MV-4-11 (cell line): ENCODE results near the gene BACH2.
"Not testable (repeated sequence)": the region's sequence is repeated elsewhere in the genome, so short reads cannot be mapped to it uniquely, and the experiment has no call there.

ENCODE experiments used
- DNase-seq: peaks from one replicate; lab custom pipeline; 2025; lab: John Stamatoyannopoulos, UW

The BACH2 gene

DNA sequence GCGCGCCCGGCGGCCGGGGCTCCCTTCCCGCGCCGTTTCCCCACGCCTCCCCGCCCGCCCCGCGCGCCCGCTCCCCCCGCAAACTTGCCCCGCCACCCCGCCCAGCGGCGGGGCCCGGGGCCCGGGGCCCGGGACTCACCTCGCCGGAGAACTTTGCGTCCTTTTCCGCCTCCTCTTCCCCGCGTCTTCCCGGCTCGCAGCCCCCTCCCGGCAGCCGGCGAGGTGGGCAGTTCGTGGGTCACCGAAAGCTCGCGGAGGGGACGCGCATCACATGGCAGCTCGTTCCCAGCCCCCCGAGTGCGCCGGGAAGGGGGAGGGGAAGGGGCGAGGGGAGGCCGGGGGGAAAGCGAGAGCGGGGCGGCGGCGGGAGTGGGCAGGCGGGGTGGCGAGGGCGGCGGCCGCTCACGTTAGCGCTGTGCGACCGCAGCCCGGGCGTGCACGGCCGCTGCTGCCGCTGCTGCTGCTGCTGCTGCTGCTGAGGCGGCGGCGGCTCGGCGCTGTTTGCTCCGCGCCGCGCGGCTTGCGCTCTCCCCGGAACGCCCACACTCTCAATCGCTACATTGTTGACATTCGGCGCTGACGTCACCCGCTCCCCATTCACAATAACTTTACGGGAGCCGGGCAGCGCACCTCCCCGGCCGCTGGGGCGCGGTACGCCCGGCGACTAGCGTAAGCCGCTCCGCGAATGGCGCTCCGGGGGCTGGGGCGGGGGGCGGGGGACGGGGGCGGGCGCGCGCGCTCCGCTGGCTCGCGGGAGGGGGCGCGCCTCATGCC is at the start of gene BACH2:
TSS of gene BACH2 (minus strand) at position 503 of the 774 bp plus-strand sequence. CDS start 287,999 bp downstream, outside the sequence.
- peak; percentile 38 for DNase-seq

DNA sequence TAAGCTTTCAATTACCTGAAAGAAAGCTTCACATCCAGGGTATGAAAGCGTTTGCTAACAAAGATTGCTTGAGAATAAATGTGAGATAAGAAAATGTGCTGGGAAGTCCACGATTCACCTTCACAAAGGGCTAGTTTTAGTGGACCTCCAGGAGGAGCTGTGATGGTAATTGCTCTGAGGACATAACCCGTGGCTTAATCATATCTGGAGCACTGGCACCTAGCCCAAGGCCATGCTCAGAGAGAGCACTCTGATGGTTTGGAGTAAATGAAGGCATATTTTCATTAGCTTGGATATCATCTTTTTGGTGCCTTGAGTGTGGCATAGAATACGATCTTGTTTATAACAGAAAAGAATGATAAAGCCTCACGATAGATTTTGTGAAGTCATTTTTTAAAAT is 46.9 kb upstream of the BACH2 start:
- no peak for DNase-seq

DNA sequence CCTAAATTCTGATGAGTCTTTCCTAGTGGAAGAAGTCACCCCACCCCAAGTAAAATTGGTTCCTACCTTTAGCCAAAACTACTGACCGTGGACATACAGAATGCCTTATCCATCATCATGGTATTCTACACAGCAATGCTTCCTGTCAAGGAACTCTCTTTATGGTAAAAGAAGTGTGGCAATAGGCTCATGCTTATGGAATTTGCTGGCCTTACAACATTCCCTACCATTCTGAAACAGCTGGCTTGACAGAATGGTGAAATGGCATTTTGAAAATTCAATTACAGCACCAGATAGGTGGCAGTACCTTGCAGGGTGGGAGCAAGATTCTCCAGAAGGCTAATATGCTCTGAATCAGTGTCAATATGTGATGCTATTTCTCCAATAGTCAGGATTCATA is 41.8 kb upstream of the BACH2 start:
- DNase-seq, result no peak

DNA sequence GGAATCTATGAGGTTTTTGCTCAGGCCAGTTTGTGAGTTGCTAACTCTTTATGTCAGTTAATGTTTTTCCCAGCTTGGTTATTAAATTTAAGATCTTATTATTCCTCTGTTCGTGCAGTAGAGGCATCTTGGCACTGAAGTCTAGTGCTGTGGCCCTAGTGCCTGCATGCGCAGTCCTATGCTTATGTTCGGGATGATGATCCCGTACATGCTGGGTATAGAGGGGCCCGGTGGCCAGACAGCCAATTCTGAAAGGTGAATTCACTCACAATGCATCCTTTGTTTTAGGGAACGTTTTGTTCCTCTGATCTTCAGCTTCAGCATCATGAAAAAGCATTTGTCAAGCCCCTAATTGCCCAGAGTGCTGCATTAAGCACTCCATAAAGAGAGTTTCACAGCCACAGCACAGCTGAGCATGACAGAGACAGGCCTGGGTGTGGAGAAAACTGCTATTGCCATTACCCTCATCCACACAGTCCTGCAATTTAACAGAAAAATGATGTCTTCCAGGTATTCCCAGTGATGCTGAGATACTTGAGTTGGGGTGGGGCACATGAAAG is 39.8 kb upstream of the BACH2 start:
- no peak for DNase-seq

DNA sequence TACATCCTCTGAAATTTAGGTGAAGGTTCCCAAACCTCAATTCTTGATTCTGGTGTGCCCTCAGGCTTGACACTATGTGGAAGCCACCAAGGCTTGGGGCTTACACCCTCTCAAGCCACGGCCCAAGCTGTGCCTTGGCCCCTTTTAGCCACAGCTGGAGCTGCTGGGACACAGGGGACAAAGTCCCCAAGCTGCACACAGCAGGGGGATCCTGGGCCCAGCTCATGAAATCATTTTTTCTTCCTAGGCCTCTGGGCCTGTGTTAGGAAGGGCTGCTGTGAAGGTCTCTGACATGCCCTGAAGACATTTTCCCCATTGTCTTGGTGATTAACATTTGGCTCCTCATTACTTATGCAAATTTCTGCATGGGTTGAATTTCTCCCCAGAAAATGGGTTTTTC is 37.3 kb upstream of the BACH2 start:
- DNase-seq, result no peak

DNA sequence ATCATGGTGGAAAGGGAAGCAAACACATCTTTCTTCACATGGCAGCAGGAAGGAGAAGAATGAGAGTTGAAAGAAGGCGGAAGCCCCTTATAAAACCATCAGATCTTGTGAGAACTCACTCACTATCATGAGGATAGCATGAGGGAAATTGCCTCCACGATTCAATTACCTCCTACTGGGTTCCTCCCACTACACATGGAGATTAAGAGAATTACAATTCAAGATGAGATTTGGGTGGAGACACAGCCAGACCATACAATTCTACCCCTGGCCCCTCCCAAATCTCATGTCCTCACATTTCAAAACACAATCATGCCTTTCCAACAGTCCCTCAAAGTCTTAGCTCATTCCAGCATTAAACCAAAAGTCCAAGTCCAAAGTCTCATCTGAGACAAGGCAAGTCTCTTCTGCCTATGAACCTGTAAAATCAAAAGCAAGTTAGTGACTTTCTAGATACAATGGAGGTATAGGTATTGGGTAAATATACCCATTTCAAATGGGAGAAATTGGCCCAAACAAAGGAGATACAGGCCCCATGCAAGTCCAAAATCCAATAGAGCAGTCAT is 36.4 kb upstream of the BACH2 start:
- DNase-seq, result not testable (repeated sequence)

DNA sequence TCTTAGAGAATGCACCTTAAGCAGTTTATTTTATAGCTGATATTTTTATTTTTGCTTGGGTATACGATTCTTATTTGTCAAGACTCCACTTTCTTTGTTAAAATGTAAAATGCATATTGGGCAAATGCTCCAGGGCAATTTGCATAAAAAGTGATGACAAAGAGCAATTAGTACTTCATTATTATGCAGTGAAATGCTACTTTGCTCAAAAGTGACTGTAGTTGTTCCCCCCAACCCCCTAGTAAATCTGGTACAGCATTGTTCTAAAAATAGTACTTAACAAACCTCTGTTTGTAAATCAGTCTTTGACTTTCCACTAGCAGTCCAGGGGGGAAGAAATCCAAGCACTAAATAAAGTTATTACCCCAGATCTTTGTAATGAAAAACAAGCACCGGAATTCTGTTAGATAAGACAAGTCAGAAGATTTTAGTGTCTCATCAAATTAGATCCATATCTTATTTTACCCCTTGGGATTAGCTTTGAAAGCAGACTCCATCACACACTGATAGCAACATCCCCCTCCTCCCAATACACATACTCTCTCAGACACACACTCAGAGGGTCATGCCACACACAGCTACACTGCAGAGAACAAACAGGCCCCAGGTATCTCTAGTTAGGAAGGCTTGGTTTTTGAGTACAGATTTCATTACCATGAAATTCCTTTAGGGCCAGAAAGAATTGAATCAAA is 32.9 kb upstream of the BACH2 start:
- no peak for DNase-seq

DNA sequence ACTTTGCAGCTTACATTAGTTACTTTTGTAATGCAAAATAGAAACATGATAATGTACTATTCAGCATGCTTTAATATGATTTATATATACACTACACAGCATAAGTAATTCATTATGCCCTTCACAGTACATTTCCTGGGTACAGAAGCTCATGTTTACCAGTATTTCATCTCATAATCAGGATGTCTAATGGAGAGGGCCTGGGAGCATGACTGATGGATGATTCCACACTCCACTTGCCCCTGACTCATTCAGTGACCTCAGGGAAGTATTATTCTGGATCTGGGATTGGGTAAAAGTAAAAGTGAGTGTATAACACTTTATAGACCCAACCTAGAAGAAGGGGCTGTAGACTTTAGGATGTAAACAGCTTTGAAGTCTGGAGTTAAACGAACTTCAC is 31.4 kb upstream of the BACH2 start:
- DNase-seq, result no peak

DNA sequence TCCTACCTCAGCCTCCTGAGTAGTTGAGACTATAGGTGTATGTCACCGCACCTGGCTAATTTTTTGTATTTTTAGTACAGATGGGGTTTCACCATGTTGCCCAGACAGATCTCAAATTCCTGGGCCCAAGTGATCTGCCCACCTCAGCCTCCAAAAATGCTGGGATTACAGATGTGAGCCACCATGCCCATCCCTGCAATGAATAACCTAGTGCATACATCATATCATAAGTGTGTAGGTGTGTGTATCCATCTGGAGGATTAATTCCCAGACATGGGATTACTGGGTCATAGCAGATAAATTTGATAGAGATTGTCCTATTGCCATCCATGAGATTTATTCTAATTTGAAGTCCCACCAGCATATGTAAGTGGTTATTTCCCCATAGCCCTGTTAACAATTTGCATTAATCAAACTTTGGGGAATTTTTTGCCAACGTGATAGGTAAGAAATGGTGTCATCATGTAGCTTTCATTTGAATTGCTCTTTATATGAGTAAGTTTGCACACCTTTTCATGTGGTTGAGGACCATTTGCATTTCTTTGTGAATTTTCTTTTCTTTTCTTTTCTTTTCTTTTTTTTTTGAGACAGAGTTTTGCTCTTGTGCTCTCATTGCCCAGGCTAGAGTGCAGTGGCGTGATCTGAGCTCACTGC is 29.9 kb upstream of the BACH2 start:
- DNase-seq, result no peak

DNA sequence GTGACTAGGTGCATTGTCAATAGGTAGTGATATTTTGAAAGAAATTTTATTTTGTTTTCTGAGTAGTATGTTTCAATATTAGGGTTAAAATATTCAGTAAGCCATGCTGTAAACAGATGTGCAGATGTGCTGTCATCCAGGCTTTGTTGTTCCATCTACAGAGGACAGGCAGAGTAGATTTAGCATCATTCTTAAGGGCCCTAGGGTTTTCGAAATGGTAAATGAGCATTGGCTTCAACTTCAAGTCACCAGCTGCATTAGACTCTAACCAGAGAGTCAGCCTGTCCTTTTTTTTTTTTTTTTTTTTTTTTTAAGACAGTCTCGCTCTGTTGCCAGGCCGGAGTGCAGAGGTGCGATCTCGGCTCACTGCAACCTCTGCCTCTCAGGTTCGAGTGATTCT is 27.1 kb upstream of the BACH2 start:
- no peak for DNase-seq

DNA sequence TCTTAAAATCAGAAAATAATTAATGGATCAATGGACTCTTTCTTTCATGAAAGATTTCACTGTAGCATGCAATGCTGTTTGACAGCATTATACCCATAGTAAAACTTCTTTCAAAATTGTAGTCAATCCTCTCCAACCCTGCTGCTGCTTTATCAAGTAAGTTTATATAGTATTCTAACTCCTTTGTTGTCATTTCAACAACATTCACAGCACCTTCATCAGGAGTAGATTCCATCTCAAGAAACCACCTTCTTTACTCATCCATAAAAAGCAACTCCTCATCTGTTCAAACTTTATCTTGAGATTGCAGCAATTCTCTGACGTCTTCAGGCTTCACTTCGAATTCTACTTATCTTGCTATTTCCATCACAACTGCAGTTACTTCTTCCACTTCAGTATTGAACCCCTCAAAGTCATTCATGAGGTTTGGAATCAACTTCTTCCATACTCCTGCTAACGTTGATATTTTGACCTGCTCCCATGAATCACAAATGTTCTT is 26.4 kb upstream of the BACH2 start:
- DNase-seq, result no peak

DNA sequence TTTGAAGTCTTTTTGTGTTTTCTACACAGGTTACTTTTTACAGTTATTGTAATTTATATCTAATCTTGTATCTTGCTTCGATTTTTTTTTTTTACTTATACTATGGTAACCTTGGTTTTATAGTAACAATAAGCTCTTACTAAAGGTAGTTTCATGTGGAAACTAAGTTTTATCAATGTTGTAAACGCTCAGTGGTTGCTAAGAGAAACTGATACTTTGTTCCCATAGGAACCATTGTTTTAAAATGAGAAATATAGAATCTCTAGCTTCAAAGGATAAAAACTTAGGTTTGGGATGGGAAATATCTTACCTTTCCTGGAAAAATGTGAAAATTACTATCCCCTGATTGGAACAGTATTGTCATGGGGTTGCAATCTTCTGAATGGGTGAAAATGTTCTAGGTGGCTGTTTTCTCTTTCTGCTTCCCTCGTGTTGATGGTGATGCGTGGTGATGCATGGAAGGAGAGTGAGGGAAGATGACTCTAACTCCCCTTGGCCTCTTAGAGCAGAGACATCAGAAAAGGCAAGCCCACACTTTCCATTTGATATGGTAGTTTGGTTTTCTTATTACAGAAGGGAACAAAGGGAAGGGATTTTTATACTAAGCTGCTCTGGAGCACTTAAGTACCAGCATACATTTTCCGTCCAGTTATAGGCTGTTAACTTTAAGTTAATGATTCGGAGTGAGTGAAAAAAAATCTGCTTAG is 23.5 kb upstream of the BACH2 start:
- DNase-seq, result no peak

DNA sequence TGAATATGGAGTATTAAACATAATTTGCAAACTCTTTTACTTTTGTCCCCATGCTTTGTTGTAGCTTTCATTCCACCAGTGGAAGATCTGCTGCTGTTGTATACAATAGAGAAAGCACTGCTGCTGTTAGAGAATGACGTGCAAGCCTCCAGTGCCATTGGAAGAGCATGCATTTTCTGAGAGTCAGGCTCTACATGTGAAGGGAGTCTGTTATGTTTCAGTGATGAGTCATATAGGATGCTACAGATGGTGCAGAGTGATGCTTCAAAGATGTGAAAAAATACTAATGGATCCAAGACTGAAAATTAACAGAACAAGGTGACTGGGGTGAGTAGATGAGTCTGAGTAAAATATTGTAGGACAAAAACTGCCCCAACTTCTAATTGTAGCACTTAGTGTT is 22.4 kb upstream of the BACH2 start:
- DNase-seq, result no peak

DNA sequence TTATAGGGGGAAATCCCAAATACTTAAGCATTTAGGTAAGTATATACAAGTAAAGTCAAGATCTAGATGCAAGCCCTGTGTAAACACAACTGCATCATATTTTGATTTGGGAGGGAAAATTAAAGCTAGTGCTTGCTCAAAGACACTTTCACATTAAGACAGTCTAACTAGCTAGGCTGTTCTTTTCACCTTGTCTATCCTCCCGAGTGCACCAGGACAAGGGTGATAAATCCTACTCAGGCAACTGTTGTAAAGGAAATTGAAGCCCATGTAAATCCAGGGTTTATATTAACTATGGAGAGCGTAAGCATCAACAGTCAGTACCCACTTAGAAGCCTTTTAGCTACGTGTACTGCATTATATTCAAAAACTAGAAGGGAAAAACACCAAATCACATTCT is 19.3 kb upstream of the BACH2 start:
- no peak for DNase-seq

DNA sequence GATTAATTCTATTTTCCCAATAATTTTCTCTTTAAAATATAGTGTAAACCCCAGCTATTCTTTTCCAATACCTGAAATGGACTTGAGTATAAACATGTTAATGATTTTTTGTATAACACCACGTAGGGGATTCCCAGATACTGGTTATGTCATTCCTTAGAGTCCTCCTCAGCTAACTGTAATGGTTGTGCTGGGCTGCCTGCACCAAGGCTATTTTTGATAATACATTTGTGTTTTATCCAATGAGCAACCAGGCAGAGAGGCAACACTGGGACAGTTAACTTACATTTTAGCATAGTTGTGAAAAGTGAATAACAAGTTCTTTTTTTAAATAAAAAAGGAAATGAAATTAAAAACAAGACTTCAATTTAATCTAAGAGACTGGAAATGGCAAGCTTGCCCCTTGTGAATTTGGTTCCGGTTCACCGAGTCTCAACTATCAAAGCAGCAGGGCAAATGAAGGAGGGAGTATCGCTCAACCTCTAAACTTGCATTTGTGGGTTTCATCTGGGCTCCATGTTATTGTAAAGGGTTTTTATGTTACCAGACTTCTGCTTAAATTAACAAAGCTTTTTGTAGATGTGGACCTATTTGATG is 18.8 kb upstream of the BACH2 start:
- no peak for DNase-seq

DNA sequence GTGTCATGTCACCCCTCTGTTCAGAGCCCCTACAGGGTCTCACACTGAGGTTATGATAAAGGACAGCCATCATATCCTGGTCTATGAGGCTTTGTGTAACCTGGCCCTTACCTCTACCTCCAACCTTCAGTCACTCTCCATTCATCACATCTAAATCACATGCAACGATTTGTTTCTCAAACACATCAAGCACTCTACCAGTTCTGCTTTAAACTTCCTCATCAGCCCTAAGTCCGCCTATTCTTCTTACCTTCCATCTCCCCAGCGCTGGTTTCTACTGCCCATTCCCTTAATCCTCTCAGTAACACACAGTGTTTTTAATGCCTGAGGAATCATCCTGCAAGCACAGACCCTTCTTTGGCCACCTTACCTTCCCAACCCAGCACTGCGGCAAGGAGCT is 17.9 kb upstream of the BACH2 start:
- DNase-seq, result no peak

DNA sequence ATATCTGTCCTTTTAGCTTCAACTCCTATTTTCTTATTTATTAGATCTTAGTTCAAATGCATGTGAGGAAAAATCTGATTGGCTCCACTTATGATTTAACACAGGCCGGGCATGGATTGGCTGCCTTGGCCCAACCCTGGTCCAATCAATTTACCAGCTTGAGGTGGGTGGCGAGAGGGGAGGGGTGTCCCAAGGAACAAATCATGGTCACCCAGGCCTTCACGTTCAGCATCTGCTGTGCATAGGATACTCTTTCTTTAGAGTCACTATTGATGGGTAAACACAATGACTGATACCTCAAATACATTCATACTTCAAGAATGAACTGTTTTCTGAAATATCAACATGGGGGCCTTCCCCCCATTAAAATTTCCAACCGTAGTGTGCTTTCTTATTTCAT is 14.9 kb upstream of the BACH2 start:
- DNase-seq, result no peak

DNA sequence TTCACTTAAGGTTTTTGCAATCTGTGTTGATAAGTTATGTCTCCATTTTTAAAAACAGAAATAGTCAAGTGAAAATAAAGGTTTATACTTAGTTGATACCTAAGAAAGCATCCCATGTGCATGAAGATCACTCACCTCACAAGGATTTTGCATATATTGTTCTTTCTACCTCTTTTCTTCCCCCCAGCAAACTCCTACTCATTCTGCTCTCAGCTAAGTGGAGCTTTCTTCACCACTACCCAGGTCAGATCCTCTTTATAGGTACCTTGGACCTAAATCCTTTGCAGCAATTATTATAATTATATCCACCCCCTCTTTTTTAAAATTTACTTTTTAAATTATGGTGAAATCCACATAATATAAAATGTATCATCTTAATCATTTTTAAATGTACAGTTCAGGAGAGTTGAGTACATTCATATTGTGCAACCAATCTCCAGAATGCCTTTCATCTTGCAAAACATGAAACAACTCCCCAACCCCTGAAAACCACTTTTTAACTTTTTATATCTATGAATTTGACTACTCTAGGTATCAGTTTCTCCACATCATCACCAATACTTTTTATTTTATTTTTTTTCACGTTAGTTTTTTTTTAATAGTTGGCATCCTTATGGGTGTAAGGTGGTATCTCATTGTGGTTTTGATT is 9.3 kb upstream of the BACH2 start:
- no peak for DNase-seq

DNA sequence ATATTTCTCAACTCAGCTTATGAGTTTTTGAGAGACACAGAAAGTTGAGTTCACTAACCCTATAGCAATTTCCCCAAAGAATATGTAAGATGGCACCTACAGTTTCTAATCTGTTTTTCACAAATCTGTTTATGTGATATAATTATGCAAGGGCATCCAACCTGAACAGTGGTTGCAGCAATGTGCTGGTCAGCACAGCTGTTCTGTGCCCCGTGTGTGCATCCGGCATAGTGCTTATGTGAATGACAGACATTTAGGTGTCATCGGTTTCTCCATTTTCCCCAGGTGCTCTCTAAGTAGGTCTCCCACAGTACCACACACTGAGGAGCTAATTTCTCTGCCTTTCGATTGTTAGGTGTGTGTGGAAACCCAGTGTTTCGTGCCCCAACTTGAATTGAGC is 7.7 kb upstream of the BACH2 start:
- DNase-seq, result no peak

DNA sequence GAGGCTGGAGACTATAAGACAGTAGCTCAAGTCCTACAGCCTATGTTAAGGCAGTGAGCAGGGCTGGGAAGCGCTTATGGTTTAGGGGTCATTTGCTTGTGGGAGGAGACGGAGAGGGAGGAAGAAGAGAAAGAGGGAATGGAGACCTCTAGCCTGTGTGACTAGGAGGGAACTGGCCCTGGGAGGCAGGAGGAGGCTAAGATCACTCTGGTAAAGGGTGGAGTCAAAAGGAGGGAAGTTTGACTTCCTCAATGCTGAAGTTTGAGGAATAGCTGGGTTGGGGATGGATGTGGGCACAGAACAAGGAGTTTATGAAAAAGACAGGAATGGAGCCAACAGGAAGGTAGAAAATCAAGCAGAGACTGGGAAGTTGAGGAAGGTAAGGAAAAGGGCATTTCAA is 6.4 kb upstream of the BACH2 start:
- DNase-seq, result no peak

DNA sequence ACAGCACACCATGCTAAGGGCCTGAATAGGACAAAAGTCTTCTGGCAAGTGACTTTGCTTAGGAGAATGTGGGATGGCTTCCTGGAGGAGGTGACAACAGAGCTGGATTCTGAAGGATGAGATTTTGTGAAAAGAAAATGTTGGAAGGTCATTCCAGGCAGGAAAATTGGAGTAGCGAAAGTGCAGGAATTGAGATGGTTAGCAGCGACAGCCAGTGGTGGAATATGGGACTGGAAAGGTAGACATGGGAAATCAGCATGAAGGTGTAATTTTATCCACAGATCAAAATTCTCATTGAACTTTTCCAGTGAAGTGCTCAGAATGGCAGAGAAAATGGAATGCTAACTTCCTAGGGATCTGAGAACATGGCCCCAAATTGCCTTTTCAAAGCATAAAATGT is 5.7 kb upstream of the BACH2 start:
- no peak for DNase-seq
